ENCODE data around the gene FAM107A. TPM values are rescaled to one million over a fixed set of nuclear protein-coding genes. Genes with fewer than 3 reads are reported as not detected.

FAM107A gene
- total and polyA plus RNA-seq, 2 of the 13 experiments (the other 11 are each of a cell fraction or from before 2014, with no cell fraction given), result not detected

GRCh38 chr3:58526515-58526957 is 50.7 kb downstream of the FAM107A start (continued):
- 0 out of 2 replicates have a peak, but pooled peaks have one; percentile 18 for TF ChIP-seq ZBTB40 (IDR thresholded peaks at IDR 0.05)
- TF ChIP-seq ZBTB40 (CRISPR knock-in tag; IDR thresholded peaks at IDR 0.05), result peak; percentile 90; the same call in 1 of the 2 replicates
- no peak for TF ChIP-seq TOPORS (CRISPR knock-in tag; IDR thresholded peaks at IDR 0.05)
- TF ChIP-seq ZBED4 (CRISPR knock-in tag; IDR thresholded peaks at IDR 0.05; ENCODE audit: borderline replicate concordance), result no peak
- no peak for TF ChIP-seq HOXA7 (CRISPR knock-in tag; IDR thresholded peaks at IDR 0.05)
- TF ChIP-seq AHDC1 (CRISPR knock-in tag; IDR thresholded peaks at IDR 0.05; ENCODE audit: borderline replicate concordance), result no peak
- no peak for TF ChIP-seq DBP (CRISPR knock-in tag; IDR thresholded peaks at IDR 0.05; ENCODE audit: not compliant biosample characterization)
- peak; percentile 54; the same call in 1 of the 2 replicates for TF ChIP-seq SALL1 (CRISPR knock-in tag; IDR thresholded peaks at IDR 0.05)
- TF ChIP-seq RFX3 (CRISPR knock-in tag; IDR thresholded peaks at IDR 0.05), result no peak
- no peak for TF ChIP-seq MBD4 (IDR thresholded peaks at IDR 0.05; ENCODE audit: borderline replicate concordance, low read length)

All from HepG2 (cell line).